Activated naive CD8-positive, alpha-beta T cell treated with anti-CD3 and anti-CD28 coated beads for 36 hours (primary cell): ENCODE data around the gene ZNF761. TPM values are rescaled to one million over a fixed set of nuclear protein-coding genes. Genes with fewer than 3 reads are reported as not detected.
"Not testable (repeated sequence)": the region's sequence is repeated elsewhere in the genome, so short reads cannot be mapped to it uniquely, and the experiment has no call there.

Source experiments
- DNase-seq: peaks from one replicate; pipeline ENCODE4 v3.0.0; 2021
- H3K27ac Mint-ChIP-seq: one replicate; pipeline ENCODE4 v1.8.0; 2022; ENCODE audit warnings: mild to moderate bottlenecking, moderate library complexity, mixed read lengths
- H3K27me3 Mint-ChIP-seq: one replicate; pipeline ENCODE4 v1.8.0; 2022; ENCODE audit warnings: mild to moderate bottlenecking, mixed read lengths
- H3K36me3 Mint-ChIP-seq: one replicate; pipeline ENCODE4 v1.8.0; 2021; ENCODE audit warnings: mild to moderate bottlenecking, mixed read lengths
- H3K4me1 Mint-ChIP-seq: one replicate; pipeline ENCODE4 v1.8.0; 2021; ENCODE audit warnings: mixed read lengths
- H3K4me3 Mint-ChIP-seq: one replicate; pipeline ENCODE4 v1.8.0; 2022; ENCODE audit warnings: mild to moderate bottlenecking, moderate library complexity, mixed read lengths
- H3K9me3 Mint-ChIP-seq: one replicate; pipeline ENCODE4 v1.8.0; 2022; ENCODE audit warnings: mixed read lengths
- total RNA-seq, 2 experiments: library from RNA; stranded (reverse); gene quantifications; one replicate each; pipeline ENCODE4 v1.2.3, GENCODE V29; 2021

Gene ZNF761
- 10 to 100 TPM; 10.9 to 12.4 TPM for total RNA-seq

GRCh38 chr19:53431399-53432087 lies at the start of gene ZNF761:
Gene ZNF761, plus strand, starts transcription at chr19:53431984. Its CDS starts 15,285 bp downstream, at chr19:53447269.
- peak within 1 kb of the TSS; percentile 90 for H3K4me3 Mint-ChIP-seq
- peak; percentile 97 for DNase-seq
- H3K9me3 Mint-ChIP-seq = peaks cover 8% of the 10 kb centered on the region
- H3K4me1 Mint-ChIP-seq = peaks cover 26% of the 10 kb centered on the region
- peaks cover 44% of the 10 kb centered on the region for H3K36me3 Mint-ChIP-seq
- H3K27ac Mint-ChIP-seq = peak within 1 kb of the TSS; percentile 94
- no peaks in the 10 kb centered on the region for H3K27me3 Mint-ChIP-seq

GRCh38 chr19:53388168-53388567 lies 43.6 kb upstream of the ZNF761 start:
- Mint-ChIP-seq H3K27ac (no peak overlapping the region), H3K9me3 (peaks cover 55% of the 10 kb centered on the region), H3K4me1 (no peaks in the 10 kb centered on the region), H3K36me3 (peaks cover 64% of the 10 kb centered on the region), H3K4me3 (no peak overlapping the region), H3K27me3 (no peaks in the 10 kb centered on the region)
- DNase-seq = no peak

GRCh38 chr19:53388904-53389303 lies 42.9 kb upstream of the ZNF761 start:
- Mint-ChIP-seq H3K9me3 (peaks cover 52% of the 10 kb centered on the region), H3K4me1 (no peaks in the 10 kb centered on the region), H3K27me3 (no peaks in the 10 kb centered on the region), H3K36me3 (peaks cover 62% of the 10 kb centered on the region), H3K27ac (no peak overlapping the region), H3K4me3 (no peak overlapping the region)
- DNase-seq = no peak

- Mint-ChIP-seq H3K36me3 (peaks cover 58% of the 10 kb centered on the region), H3K4me1 (peaks cover 1% of the 10 kb centered on the region), H3K27ac (no peak overlapping the region), H3K27me3 (no peaks in the 10 kb centered on the region), H3K9me3 (peaks cover 48% of the 10 kb centered on the region), H3K4me3 (no peak overlapping the region)
- no peak for DNase-seq
These were observed 42.2 kb upstream of the ZNF761 start for GRCh38 chr19:53389571-53389970.

- peaks cover 4% of the 10 kb centered on the region for H3K4me1 Mint-ChIP-seq
- no peak for DNase-seq
- H3K36me3 Mint-ChIP-seq = peaks cover 57% of the 10 kb centered on the region
- H3K4me3 Mint-ChIP-seq = no peak overlapping the region
- peaks cover 45% of the 10 kb centered on the region for H3K9me3 Mint-ChIP-seq
- no peak overlapping the region for H3K27ac Mint-ChIP-seq
- no peaks in the 10 kb centered on the region for H3K27me3 Mint-ChIP-seq
These were observed 41.8 kb upstream of the ZNF761 start for GRCh38 chr19:53389978-53390377.

GRCh38 chr19:53394522-53394973 lies 37.2 kb upstream of the ZNF761 start:
- no peak for DNase-seq
- Mint-ChIP-seq H3K4me1 (peaks cover 19% of the 10 kb centered on the region), H3K27me3 (no peaks in the 10 kb centered on the region), H3K9me3 (peaks cover 20% of the 10 kb centered on the region), H3K36me3 (peaks cover 48% of the 10 kb centered on the region), H3K4me3 (peak overlapping the region; percentile 99), H3K27ac (peak overlapping the region; percentile 92)

GRCh38 chr19:53394974-53395839 lies 36.6 kb upstream of the ZNF761 start, which contains the start of gene ZNF765:
Gene ZNF765, plus strand, starts transcription at chr19:53395149. Its CDS starts 2,867 bp downstream, at chr19:53398016.
- no peaks in the 10 kb centered on the region for H3K27me3 Mint-ChIP-seq
- peak within 1 kb of the TSS; percentile 99 for H3K4me3 Mint-ChIP-seq
- H3K9me3 Mint-ChIP-seq = peaks cover 19% of the 10 kb centered on the region
- H3K36me3 Mint-ChIP-seq = peaks cover 48% of the 10 kb centered on the region
- peaks cover 19% of the 10 kb centered on the region for H3K4me1 Mint-ChIP-seq
- peak within 1 kb of the TSS; percentile 92 for H3K27ac Mint-ChIP-seq
- DNase-seq = peak; percentile 93

GRCh38 chr19:53395840-53396524 lies 35.8 kb upstream of the ZNF761 start:
- H3K4me3 Mint-ChIP-seq = peak overlapping the region; percentile 99
- H3K27me3 Mint-ChIP-seq, DNase-seq: not testable (repeated sequence)
- peaks cover 16% of the 10 kb centered on the region for H3K9me3 Mint-ChIP-seq
- peak overlapping the region; percentile 92 for H3K27ac Mint-ChIP-seq
- H3K4me1 Mint-ChIP-seq = peaks cover 19% of the 10 kb centered on the region
- peaks cover 52% of the 10 kb centered on the region for H3K36me3 Mint-ChIP-seq

GRCh38 chr19:53396525-53396868 lies 35.3 kb upstream of the ZNF761 start:
- Mint-ChIP-seq H3K9me3 (peaks cover 17% of the 10 kb centered on the region), H3K4me1 (peaks cover 19% of the 10 kb centered on the region), H3K27ac (no peak overlapping the region), H3K4me3 (peak overlapping the region; percentile 99), H3K27me3 (no peaks in the 10 kb centered on the region), H3K36me3 (peaks cover 55% of the 10 kb centered on the region)
- DNase-seq = no peak

- peaks cover 62% of the 10 kb centered on the region for H3K36me3 Mint-ChIP-seq
- H3K4me3 Mint-ChIP-seq, H3K27me3 Mint-ChIP-seq, DNase-seq, H3K27ac Mint-ChIP-seq: not testable (repeated sequence)
- peaks cover 19% of the 10 kb centered on the region for H3K4me1 Mint-ChIP-seq
- H3K9me3 Mint-ChIP-seq = peaks cover 22% of the 10 kb centered on the region
These were observed 33.9 kb upstream of the ZNF761 start for GRCh38 chr19:53397918-53398317.

GRCh38 chr19:53409505-53410204 lies 22.1 kb upstream of the ZNF761 start:
- no peaks in the 10 kb centered on the region for H3K27me3 Mint-ChIP-seq
- H3K36me3 Mint-ChIP-seq = peaks cover 90% of the 10 kb centered on the region
- no peaks in the 10 kb centered on the region for H3K4me1 Mint-ChIP-seq
- peaks cover 65% of the 10 kb centered on the region for H3K9me3 Mint-ChIP-seq
- H3K27ac Mint-ChIP-seq = no peak overlapping the region
- DNase-seq = no peak
- no peak overlapping the region for H3K4me3 Mint-ChIP-seq

GRCh38 chr19:53420520-53421315 lies 11.1 kb upstream of the ZNF761 start:
- H3K4me3 Mint-ChIP-seq, H3K4me1 Mint-ChIP-seq, DNase-seq, H3K27me3 Mint-ChIP-seq, H3K27ac Mint-ChIP-seq: not testable (repeated sequence)
- Mint-ChIP-seq H3K9me3 (peaks cover 17% of the 10 kb centered on the region), H3K36me3 (peaks cover 14% of the 10 kb centered on the region)

- Mint-ChIP-seq H3K27me3 (peaks cover 7% of the 10 kb centered on the region), H3K9me3 (peaks cover 8% of the 10 kb centered on the region), H3K36me3 (peaks cover 4% of the 10 kb centered on the region), H3K27ac (no peak overlapping the region), H3K4me3 (no peak overlapping the region), H3K4me1 (no peaks in the 10 kb centered on the region)
- no peak for DNase-seq
These were observed 9.2 kb upstream of the ZNF761 start for GRCh38 chr19:53422551-53422950.

GRCh38 chr19:53423074-53423473 lies 8.7 kb upstream of the ZNF761 start:
- H3K9me3 Mint-ChIP-seq, H3K27me3 Mint-ChIP-seq, H3K27ac Mint-ChIP-seq, H3K36me3 Mint-ChIP-seq, H3K4me3 Mint-ChIP-seq, H3K4me1 Mint-ChIP-seq, DNase-seq: not testable (repeated sequence)
